Bladder microvascular endothelial cell (primary cell): Measurements from ENCODE around the gene ZBTB8A. TPM values are rescaled to one million over a fixed set of nuclear protein-coding genes. Genes with fewer than 3 reads are reported as not detected.

Experiments used
- total RNA-seq: library from RNA; depleted of rRNA; stranded (reverse); fragments of >200 nt; gene quantifications from 2 replicates; pipeline ENCODE4 v1.2.3, GENCODE V29; 2014

Gene ZBTB8A
- total RNA-seq, result 4.7 and 10.1 TPM in 2 replicates

DNA sequence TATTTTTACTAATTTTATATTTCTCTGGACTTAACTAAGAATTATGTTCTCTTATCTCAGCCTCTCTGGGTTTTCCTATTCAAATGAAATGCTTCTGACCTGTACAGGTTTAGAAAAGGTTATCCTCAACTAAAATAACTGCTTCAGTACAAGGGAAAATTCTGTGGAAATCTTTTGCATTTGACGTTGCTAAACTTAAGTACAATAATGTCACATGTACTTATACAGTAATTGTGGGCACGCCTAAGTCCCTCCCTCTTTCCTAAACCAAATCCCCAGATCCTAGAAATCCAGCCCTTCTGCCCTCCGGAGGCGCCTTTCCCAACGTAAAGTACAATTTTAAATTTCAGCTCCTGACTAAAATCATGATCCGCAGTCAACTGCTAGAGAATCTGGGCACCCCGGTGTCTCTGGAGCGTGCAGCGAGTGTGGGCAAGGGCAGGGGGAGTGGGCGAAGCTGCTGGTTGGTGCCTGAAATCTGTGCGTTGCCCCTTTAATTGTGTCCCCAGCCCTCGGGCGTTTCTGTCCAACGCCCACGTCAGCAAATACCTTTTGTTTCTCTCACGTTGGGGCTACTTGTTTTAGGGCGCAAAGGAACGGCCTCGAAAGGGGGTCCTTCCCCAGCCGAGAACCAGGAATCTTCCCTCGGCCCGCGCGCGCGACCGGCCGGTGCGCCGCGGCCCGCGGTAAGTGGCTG is at the start of gene ZBTB8A:
TSS of gene ZBTB8A (plus strand) at position 541 of the 697 bp plus-strand sequence. CDS start 53,505 bp downstream, outside the sequence.

DNA sequence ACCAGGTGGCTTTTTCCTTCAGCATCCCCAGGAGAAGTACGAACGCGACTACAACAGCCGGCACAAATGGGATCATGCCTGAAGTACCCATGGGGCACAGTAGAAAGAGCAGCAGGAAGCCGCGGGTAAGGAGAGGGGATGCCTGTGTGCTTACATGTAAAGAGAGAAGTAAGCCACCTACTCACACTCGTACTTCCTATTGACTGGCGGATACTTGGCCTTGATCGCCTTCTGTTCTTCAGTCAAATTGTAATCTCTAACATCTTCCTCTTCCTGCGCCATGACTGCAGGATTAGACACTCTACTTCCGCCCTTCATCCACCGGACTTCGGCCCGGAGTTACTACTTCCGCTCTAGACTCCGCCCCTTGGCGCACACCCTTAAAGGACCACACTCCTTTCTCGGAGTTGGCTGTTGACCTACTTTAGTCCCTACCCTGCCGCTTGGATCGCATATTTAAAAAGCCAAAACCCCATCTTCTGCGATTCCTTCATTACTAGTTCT is 111.1 kb downstream of the ZBTB8A start, which contains the start of gene ZBTB8OS:
TSS of gene ZBTB8OS (minus strand) at position 303 of the 504 bp plus-strand sequence. CDS start at position 282, 21 bp downstream.

DNA sequence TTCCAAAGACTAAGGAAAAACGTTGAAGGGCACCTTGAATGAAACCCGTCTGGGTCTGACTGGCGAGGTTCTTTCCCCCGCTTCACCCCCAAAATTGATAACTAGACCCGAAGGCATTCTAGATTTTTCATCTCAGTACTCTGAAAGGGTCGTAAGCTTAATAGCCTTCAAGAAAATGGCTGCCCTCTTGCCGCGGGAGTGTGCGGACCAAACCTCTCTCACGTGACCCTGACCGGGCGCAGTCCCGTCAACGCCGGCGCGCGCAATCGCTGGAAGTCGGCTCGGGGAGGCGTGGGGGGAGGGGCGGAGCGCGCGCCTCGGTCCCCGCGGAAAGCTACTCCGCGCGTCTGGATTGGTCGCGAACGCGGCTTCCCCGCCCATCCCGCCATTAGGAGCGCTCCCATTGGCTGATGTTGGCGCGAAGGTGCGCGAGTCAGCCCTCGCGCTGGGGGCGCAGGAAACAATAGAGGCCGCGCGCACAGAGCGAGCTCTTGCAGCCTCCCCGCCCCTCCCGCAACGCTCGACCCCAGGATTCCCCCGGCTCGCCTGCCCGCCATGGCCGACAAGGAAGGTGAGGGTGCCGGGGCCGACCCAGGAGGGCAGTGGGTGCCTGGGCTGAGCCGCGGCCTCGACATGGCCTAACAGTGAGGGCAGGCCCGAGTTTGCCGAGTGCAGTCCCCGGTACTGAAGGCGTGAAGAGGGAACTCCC is 111.7 kb downstream of the ZBTB8A start, which contains the start of gene RBBP4:
TSS of gene RBBP4 (plus strand) at position 457 of the 709 bp plus-strand sequence. CDS start at position 556, 99 bp downstream.

Other genes with a start within 250 kb of the ZBTB8A start
- gene HDAC1, start 247.3 kb upstream of the ZBTB8A start, total RNA-seq, result 175 and 184 TPM in 2 replicates
- gene MARCKSL1, start 203.2 kb upstream of the ZBTB8A start, total RNA-seq, result 63.9 and 129 TPM in 2 replicates
- gene FAM229A, start 176.9 kb upstream of the ZBTB8A start, total RNA-seq, result 0.65 and 1.4 TPM in 2 replicates
- gene TSSK3, start 176.9 kb upstream of the ZBTB8A start, total RNA-seq, result 0.13 TPM in 1 of 2 replicates, not detected in the other
- gene BSDC1, start 145.0 kb upstream of the ZBTB8A start, total RNA-seq, result 40.8 and 65.2 TPM in 2 replicates
- 0.06 TPM in 1 of 2 replicates, not detected in the other for gene ZBTB8B, start 74.4 kb upstream of the ZBTB8A start, total RNA-seq
- 24.3 and 41.3 TPM in 2 replicates for gene ZBTB8OS, start 111.1 kb downstream of the ZBTB8A start, total RNA-seq
- gene RBBP4, start 111.8 kb downstream of the ZBTB8A start, total RNA-seq, result 87.1 and 216 TPM in 2 replicates
- 13.0 and 22.1 TPM in 2 replicates for gene SYNC, start 163.3 kb downstream of the ZBTB8A start, total RNA-seq